OCI-LY7 (cell line): ENCODE data around the gene SLC8A1.

Source experiments
- EZH2phosphoT487 ChIP-seq: fragments of 200-600 bp; sonication (generic); IDR thresholded peaks from 2 replicates; pipeline ENCODE4 v1.6.1; 2018; ENCODE audit warnings: low read depth, borderline replicate concordance, mild to moderate bottlenecking, mixed run types, antibody characterized with exemption, low read length, moderate library complexity, mixed read lengths
- TF ChIP-seq, protein P1 (sequence below): fragments of 200-600 bp; sonication (generic); conservative IDR thresholded peaks from 2 replicates; pipeline ENCODE4 v1.5.1; 2014; ENCODE audit warnings: mild to moderate bottlenecking, antibody characterized with exemption, low read length, moderate library complexity, mixed read lengths

GRCh38 chr2:40289771-40290404, 162.0 kb downstream of the SLC8A1 start:
- TF ChIP-seq, protein P1, sequence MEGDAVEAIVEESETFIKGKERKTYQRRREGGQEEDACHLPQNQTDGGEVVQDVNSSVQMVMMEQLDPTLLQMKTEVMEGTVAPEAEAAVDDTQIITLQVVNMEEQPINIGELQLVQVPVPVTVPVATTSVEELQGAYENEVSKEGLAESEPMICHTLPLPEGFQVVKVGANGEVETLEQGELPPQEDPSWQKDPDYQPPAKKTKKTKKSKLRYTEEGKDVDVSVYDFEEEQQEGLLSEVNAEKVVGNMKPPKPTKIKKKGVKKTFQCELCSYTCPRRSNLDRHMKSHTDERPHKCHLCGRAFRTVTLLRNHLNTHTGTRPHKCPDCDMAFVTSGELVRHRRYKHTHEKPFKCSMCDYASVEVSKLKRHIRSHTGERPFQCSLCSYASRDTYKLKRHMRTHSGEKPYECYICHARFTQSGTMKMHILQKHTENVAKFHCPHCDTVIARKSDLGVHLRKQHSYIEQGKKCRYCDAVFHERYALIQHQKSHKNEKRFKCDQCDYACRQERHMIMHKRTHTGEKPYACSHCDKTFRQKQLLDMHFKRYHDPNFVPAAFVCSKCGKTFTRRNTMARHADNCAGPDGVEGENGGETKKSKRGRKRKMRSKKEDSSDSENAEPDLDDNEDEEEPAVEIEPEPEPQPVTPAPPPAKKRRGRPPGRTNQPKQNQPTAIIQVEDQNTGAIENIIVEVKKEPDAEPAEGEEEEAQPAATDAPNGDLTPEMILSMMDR: no peak
- TF ChIP-seq EZH2phosphoT487: no peak
